Measurements from ENCODE around the gene MYO9B.
A peak's percentile ranks its signal among the peaks of the same experiment; 100 is the strongest.

The MYO9B gene

GRCh38 chr19:17259118-17259780 is 183.7 kb downstream of the MYO9B start:
- TF ChIP-seq CTCF (IDR thresholded peaks at IDR 0.05; ENCODE audit: low read depth, low read length), result no peak
- Histone ChIP-seq H3K4me3 (ENCODE audit: low read depth, low read length) (no peak overlapping the region), H3K36me3 (no peaks in the 10 kb centered on the region), H3K9me3 (ENCODE audit: severe bottlenecking) (peaks cover 25% of the 10 kb centered on the region), H3K27me3 (ENCODE audit: insufficient read depth, low read depth, severe bottlenecking) (no peaks in the 10 kb centered on the region), H3K27ac (no peak overlapping the region)
- no peak for DNase-seq

DNA sequence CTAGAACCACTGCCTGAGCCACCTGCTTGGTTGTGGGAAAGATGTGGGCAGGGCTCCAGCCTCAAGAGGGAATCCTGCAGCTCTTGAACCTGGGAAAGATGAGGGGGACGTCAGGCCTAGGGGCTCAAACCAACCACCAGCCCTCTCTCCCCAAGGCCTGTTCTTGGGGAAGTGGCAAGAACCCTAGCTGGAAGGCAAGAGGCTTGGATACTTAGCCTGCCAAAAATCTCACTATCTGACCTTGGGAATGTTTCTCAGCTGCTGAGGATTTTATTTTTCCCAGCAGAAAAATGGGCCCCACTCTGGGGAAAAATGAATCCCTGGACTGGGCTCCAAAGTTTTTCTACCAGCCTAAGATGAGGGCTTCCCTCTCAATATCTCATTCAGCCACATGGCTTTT is 184.4 kb downstream of the MYO9B start:
- TF ChIP-seq CTCF (IDR thresholded peaks at IDR 0.05; ENCODE audit: low read depth, low read length), result no peak
- H3K27ac ChIP-seq, result no peak overlapping the region

GRCh38 chr19:17260842-17261325 is 185.3 kb downstream of the MYO9B start:
- Histone ChIP-seq H3K27me3 (ENCODE audit: insufficient read depth, low read depth, severe bottlenecking) (no peaks in the 10 kb centered on the region), H3K27ac (peak overlapping the region; percentile 87), H3K36me3 (no peaks in the 10 kb centered on the region), H3K4me3 (ENCODE audit: low read depth, low read length) (no peak overlapping the region), H3K9me3 (ENCODE audit: severe bottlenecking) (peaks cover 25% of the 10 kb centered on the region)
- peak; percentile 95 for DNase-seq
- peak; percentile 97 for TF ChIP-seq CTCF (IDR thresholded peaks at IDR 0.05; ENCODE audit: low read depth, low read length)

More for the DNA sequence above, 184.4 kb downstream of the MYO9B start:
- no peak overlapping the region for H3K4me3 ChIP-seq (ENCODE audit: low read depth, low read length)
- H3K9me3 ChIP-seq (ENCODE audit: severe bottlenecking), result peaks cover 25% of the 10 kb centered on the region
- H3K27me3 ChIP-seq (ENCODE audit: insufficient read depth, low read depth, severe bottlenecking), result no peaks in the 10 kb centered on the region
- DNase-seq, result no peak
- H3K36me3 ChIP-seq, result no peaks in the 10 kb centered on the region

DNA sequence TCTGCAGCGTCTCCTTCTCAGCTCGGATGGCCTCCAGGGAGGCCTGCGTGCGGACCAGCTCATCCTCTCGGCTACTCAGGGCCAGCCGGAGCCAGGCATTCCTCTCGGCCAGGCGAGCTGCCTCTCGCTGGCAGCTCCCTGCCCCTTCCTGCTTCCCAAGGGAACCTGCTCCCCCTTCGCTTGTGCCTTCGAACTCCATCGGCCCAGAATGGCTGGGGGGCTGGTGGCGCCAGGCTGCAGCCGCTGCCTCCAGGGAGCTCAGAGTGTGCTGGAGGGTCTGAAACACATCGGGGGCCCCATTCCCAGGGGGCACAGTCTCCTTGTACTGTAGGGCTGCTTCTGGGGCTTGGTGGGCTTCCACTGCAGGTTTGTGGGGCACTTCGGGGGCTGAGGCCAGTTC is 187.0 kb downstream of the MYO9B start:
- Histone ChIP-seq H3K27me3 (ENCODE audit: insufficient read depth, low read depth, severe bottlenecking) (no peaks in the 10 kb centered on the region), H3K9me3 (ENCODE audit: severe bottlenecking) (peaks cover 25% of the 10 kb centered on the region), H3K4me3 (ENCODE audit: low read depth, low read length) (no peak overlapping the region), H3K36me3 (no peaks in the 10 kb centered on the region; the same call in 1 of the 2 replicates), H3K27ac (no peak overlapping the region)
- TF ChIP-seq CTCF (IDR thresholded peaks at IDR 0.05; ENCODE audit: low read depth, low read length), result no peak
- DNase-seq, result no peak

Measured in WERI-Rb-1 (cell line).